GOT3 (cell line): ENCODE data around the gene DCTPP1.

ENCODE experiments used
- DNase-seq: peaks from one replicate; lab custom pipeline; 2025; ENCODE audit warnings: mixed read lengths; lab: John Stamatoyannopoulos, UW

Gene DCTPP1

DNA sequence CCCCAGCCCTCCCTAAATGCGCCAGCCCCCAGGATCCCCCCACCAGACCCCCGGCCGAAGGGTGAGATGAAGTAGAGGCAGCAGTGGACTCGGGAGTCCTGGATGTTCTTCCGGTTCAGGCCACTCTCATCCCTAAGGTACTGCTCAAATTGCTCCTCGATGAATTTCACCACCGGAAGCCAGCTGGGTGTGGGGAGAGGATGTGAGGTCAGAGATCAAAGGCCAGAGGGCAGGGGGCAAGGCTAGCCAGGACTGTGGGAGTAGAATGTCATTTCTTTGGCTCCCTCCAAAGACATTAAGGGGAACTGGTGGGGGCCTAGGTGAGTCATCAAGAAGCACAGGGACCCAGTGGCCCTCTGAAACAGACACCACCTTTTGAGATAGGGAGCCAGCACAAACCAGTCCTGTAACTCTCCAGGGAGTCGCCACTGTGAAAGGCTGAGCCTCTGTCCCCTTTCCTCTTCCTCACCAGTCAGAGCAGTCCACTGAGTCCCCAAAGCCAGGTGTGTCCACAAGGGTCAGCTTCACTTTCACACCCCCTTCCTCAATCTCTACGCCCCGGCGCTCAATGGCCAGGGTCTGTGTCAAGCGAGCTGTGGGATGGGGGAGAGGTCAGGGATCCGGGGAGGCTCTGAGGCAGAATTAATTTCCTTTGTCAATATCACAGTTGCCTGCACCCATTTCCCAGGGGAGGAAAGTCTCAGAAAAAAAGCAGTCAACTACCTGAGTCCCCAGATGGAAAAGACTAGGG, 48.4 kb downstream of the DCTPP1 start:
- DNase-seq: no peak

- no peak for DNase-seq
Observed at GRCh38 chr16:30380803-30381208, 49.0 kb downstream of the DCTPP1 start.

DNA sequence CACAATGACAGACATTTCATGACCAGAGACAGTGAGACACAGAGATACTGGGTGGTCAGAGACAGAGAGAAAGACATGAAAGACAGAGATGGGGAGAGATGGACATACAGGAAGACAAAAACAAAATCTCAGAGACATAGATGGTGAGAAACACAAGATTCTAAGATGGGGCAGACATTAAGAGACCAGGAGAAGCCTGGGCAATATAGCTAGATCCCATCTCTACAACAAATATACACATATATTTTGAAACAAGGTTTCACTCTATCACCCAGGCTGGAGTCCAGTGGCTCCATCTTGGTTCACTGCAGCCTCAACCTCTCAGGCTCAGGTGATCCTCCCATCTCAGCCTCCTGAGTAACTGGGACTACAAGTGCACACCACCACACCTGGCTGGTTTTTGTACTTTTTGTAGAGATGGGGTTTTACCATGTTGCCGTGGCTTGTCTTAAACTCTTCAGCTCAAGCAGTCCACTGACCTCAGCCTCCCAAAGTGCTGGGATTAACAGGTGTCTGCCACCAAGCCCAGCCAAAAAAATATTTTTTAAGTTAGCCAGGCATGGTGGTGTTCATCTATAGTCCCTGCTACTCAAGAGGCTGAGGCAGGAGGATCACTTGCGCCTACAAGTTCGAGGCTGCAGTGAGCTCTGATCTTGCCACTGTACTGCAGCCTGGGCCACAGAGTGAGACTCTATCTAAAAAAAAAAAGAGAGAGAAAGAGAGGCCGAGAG, 49.6 kb downstream of the DCTPP1 start:
- DNase-seq: no peak

DNA sequence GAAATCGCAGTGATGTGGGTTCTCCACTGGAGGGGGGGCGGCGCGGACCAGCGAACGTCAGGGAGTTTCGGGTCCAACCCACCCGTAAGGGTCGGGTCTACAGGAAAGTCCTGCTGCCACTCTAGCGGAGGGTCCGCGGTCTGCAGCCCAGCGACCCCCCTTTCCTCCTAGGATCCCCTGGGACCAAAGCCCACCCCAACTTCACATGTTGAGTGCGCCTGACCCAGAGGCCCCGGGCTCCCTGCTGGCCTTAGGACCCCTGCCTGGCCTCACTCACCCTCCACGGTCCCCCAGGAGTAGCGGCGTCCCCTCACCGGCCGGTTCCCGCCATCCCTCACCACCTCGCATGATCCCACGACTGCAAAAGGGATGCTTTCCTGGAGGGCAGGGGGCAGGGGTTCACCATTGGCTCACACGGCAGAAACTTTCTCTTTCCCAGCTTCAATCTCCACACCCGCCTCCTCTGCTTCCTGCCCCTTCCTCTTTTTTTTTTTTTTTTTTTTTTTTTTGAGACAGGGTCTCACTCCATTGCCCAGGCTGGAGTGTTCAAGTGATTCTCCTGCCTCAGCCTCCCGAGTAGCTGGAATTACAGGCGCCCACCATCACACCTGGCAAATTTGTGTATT, 50.6 kb downstream of the DCTPP1 start:
- DNase-seq: no peak

DNA sequence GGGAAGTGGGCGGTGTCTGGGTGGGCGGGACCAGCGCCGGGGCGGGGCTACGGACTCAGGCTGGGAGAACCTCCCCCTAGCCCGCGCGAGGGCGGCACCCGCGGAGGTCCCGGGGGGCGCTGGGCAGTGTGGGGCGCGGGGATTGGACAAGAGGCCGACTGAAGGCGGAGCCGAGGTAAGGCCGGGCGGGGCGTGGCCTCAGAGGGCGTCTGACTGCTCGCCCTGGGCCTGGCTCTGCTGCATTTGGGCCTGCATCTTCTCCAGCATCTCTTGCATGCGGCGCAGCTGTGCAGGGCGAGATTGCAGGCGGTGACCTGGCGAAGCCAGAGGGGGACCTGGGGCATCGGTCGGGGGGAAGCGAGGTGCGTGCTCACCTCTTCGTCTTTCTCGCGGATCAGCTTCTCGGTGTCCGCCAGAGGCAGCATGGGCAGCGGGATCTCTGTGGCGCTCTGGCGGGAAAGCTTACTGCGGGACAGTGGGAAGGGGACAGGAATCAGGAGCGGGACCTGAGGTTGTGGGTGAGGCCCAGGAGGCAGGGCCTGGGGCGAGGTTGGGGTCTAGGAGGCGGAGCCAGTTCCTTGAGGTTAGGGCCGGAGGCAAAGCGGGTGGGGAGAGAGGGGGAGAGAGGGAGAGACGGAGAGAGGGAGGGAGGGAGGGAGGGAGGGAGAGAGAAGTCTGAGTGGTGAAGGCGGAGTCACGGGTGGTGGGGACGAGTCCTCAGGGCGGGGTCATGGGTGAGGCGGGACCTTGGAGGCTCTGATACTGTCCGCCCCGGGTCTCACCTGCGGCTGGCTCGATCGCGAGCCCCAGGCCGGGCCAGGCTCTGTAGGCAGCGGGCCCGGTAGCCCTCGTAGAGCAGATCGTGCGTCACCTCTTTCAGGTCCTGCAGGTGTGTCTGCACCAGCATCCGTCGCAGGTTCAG, 51.3 kb downstream of the DCTPP1 start:
- peak; percentile 97 for DNase-seq

- DNase-seq: peak; percentile 54
Observed at GRCh38 chr16:30377812-30378235, 52.0 kb downstream of the DCTPP1 start.

GRCh38 chr16:30377050-30377811, 52.6 kb downstream of the DCTPP1 start:
- no peak for DNase-seq

- no peak for DNase-seq
Observed at GRCh38 chr16:30376461-30376902, 53.3 kb downstream of the DCTPP1 start.

DNA sequence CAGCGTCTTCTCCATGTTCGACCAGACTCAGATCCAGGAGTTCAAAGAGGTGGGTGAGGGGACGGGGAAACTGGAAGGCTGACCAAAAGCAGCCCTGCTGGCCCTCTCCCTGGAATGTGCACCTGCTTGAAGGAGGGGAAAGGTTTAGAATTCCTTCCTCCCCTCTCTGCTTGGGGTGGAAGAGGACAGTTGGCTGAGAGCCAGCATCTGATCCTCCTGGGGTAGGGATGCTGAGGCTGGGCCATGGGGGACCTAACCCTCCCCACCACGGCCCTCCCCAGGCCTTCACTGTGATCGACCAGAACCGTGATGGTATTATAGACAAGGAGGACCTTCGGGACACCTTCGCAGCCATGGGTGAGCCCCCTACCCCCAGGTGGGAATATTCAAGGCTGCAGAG, 54.0 kb downstream of the DCTPP1 start:
- DNase-seq: no peak

- DNase-seq: no peak
Observed at GRCh38 chr16:30374538-30374937, 55.3 kb downstream of the DCTPP1 start, which contains the start of gene MYL11. MYL11 (plus strand) TSS chr16:30374802; CDS start chr16:30374858, 56 bp downstream.
